Measurements from ENCODE around the gene SLC17A6. TPM values are rescaled to one million over a fixed set of nuclear protein-coding genes. Genes with fewer than 3 reads are reported as not detected.

Gene SLC17A6
- not detected in 3 replicates for polyA plus RNA-seq
- polyA plus RNA-seq (2011; ENCODE audit: low read depth), result not detected
- not detected in 2 replicates for polyA plus RNA-seq (2011; cell fraction: cytosol; rRNA removed)
- polyA plus RNA-seq (2011; cell fraction: nucleus; rRNA removed), result not detected in 2 replicates
- polyA plus RNA-seq (2012; ENCODE audit: low replicate concordance), result not detected in 2 replicates
- not detected in 3 replicates for polyA minus RNA-seq
- not detected for polyA minus RNA-seq (2011; cell fraction: cytosol; rRNA and poly(A)+ RNA removed)
- polyA minus RNA-seq (2011; cell fraction: nucleus; rRNA and poly(A)+ RNA removed), result not detected in 2 replicates

- FAIRE-seq (no peak), DNase-seq (ENCODE audit: low read depth, low spot score) (no peak)
- H3K9me3 ChIP-seq (ENCODE audit: control insufficient read depth, low read depth, low read length), result no peaks in the 10 kb centered on the region
- no peaks in the 10 kb centered on the region for H4K20me1 ChIP-seq (ENCODE audit: control insufficient read depth, extremely low read depth, insufficient read depth, low read length)
- H3K36me3 ChIP-seq (ENCODE audit: control insufficient read depth in 2 of 2, extremely low read depth in 1 of 2, insufficient read depth in 2 of 2, low read length in 2 of 2), result no peaks in the 10 kb centered on the region
- H3K27ac ChIP-seq (ENCODE audit: control insufficient read depth, insufficient read depth, low read length), result no peak within 1 kb of the TSS
- H3K27me3 ChIP-seq (ENCODE audit: control insufficient read depth, extremely low read depth, insufficient read depth, low read length), result peaks cover 45% of the 10 kb centered on the region
- H3K9me1 ChIP-seq (ENCODE audit: control insufficient read depth, extremely low read depth, insufficient read depth, low read length), result no peaks in the 10 kb centered on the region
- H3K4me1 ChIP-seq (ENCODE audit: control insufficient read depth, extremely low read depth, insufficient read depth, low read length), result no peaks in the 10 kb centered on the region
- H2AFZ ChIP-seq (ENCODE audit: control insufficient read depth, low read length), result no peak within 1 kb of the TSS
- no peak within 1 kb of the TSS for H3K9ac ChIP-seq (ENCODE audit: control insufficient read depth, extremely low read depth, insufficient read depth, low read length)
- H3K4me2 ChIP-seq (ENCODE audit: control insufficient read depth, extremely low read depth, insufficient read depth, low read depth, low read length), result no peak within 1 kb of the TSS
- TF ChIP-seq EZH2 (IDR thresholded peaks at IDR 0.05; ENCODE audit: low read length) (no peak), CTCF (optimal IDR thresholded peaks at IDR 0.05 in 1 of 3, IDR thresholded peaks at IDR 0.05 in 1 of 3, conservative IDR thresholded peaks at IDR 0.05 in 1 of 3; ENCODE audit: extremely low read depth in 1 of 3, insufficient read depth in 2 of 3, low read length in 3 of 3) (no peak)
- H3K79me2 ChIP-seq (ENCODE audit: control insufficient read depth, insufficient read depth, low read length), result no peaks in the 10 kb centered on the region
- dilution Hi-C loops (cut with MboI; ENCODE audit: extremely low pct_ligation_motif_present, low sequenced_read_pairs), result no loop called here
- no peak within 1 kb of the TSS for H3K4me3 ChIP-seq (ENCODE audit: control insufficient read depth in 2 of 3, extremely low read depth in 1 of 3, insufficient read depth in 2 of 3, low read depth in 1 of 3, low read length in 3 of 3)
Observed at GRCh38 chr11:22337596-22338485, at the start of gene SLC17A6. Gene SLC17A6 (plus strand): TSS chr11:22338381. CDS start chr11:22338534, 153 bp downstream.

GRCh38 chr11:22302368-22302767 is 35.8 kb upstream of the SLC17A6 start:
- Histone ChIP-seq H3K27ac (ENCODE audit: control insufficient read depth, insufficient read depth, low read length) (no peak overlapping the region), H3K4me2 (ENCODE audit: control insufficient read depth, extremely low read depth, insufficient read depth, low read depth, low read length) (no peak overlapping the region), H4K20me1 (ENCODE audit: control insufficient read depth, extremely low read depth, insufficient read depth, low read length) (no peaks in the 10 kb centered on the region), H3K9me3 (ENCODE audit: control insufficient read depth, low read depth, low read length) (no peaks in the 10 kb centered on the region), H3K4me3 (ENCODE audit: control insufficient read depth in 2 of 3, extremely low read depth in 1 of 3, insufficient read depth in 2 of 3, low read depth in 1 of 3, low read length in 3 of 3) (no peak overlapping the region), H3K27me3 (ENCODE audit: control insufficient read depth, extremely low read depth, insufficient read depth, low read length) (no peaks in the 10 kb centered on the region), H3K79me2 (ENCODE audit: control insufficient read depth, insufficient read depth, low read length) (no peaks in the 10 kb centered on the region), H3K9me1 (ENCODE audit: control insufficient read depth, extremely low read depth, insufficient read depth, low read length) (no peaks in the 10 kb centered on the region), H3K36me3 (ENCODE audit: control insufficient read depth in 2 of 2, extremely low read depth in 1 of 2, insufficient read depth in 2 of 2, low read length in 2 of 2) (no peaks in the 10 kb centered on the region), H3K4me1 (ENCODE audit: control insufficient read depth, extremely low read depth, insufficient read depth, low read length) (no peaks in the 10 kb centered on the region), H2AFZ (ENCODE audit: control insufficient read depth, low read length) (no peak overlapping the region), H3K9ac (ENCODE audit: control insufficient read depth, extremely low read depth, insufficient read depth, low read length) (no peak overlapping the region)
- FAIRE-seq (no peak), DNase-seq (ENCODE audit: low read depth, low spot score) (no peak)
- dilution Hi-C loops (cut with MboI; ENCODE audit: extremely low pct_ligation_motif_present, low sequenced_read_pairs), result loop anchor here (25.0 kb wide), 1 partner anchor 260 kb away; no protein-coding TSS in a partner anchor
- TF ChIP-seq EZH2 (IDR thresholded peaks at IDR 0.05; ENCODE audit: low read length) (no peak), CTCF (optimal IDR thresholded peaks at IDR 0.05 in 1 of 3, IDR thresholded peaks at IDR 0.05 in 1 of 3, conservative IDR thresholded peaks at IDR 0.05 in 1 of 3; ENCODE audit: extremely low read depth in 1 of 3, insufficient read depth in 2 of 3, low read length in 3 of 3) (no peak)

Data from keratinocyte (primary cell).